ENCODE measurements around the gene NDUFS8. TPM values are rescaled to one million over a fixed set of nuclear protein-coding genes. Genes with fewer than 3 reads are reported as not detected.

The NDUFS8 gene
- total and polyA plus RNA-seq, 10 of the 15 experiments (the other 5 are each of a cell fraction or from before 2014, with no cell fraction given) = 17.6 to 308 (median 120) TPM

DNA sequence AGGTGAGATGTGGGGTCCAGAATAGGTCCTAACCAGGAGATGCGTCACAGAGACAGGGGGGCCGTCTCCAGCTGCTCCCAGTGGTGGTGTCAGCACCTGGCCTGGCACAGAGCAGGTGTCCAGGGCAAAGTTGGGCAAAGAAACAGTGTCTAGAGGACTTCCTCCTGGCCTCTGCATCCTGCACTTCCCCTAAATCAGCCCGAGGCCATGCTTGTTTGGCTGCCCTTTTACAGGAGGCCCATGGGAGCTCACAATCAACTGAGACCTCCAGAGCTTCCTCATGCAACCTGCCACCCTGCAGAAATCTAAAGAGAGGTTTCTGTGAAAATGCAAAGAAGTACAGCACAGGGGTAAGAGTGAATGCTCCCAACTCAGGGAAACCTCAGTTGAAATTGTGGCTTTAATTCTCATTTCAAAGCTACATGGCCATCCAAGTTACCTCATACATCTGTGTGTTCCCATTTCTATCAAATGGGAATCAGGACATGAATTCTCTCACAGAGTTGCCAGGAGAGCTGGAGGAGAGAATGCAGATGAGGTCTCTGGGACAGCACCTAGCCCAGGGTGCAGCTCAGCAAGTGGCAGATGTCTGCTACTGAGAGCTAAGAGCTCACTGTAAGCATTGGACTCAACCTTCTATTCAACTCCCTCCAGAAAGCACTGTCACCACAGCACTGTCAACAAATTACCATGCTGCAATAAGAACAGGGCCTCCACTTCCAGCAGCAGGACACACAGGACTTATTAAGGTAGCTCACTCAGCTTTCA is 41.0 kb downstream of the NDUFS8 start:
- FAIRE-seq (no peak), ATAC-seq (no peak), DNase-seq (ENCODE audit: low read depth, low spot score) (no peak)
- no peaks in the 10 kb centered on the region for H4K20me1 ChIP-seq (ENCODE audit: control insufficient read depth, insufficient read depth)
- peaks cover 20 to 34% of the 10 kb centered on the region in 2 experiments; a peak in 3 of 4 replicates for H3K36me3 ChIP-seq (ENCODE audit: control insufficient read depth in 2 of 2, insufficient read depth in 2 of 2, low read length in 1 of 2)
- H3K79me2 ChIP-seq (ENCODE audit: control insufficient read depth, insufficient read depth, low read length) = no peaks in the 10 kb centered on the region
- no TSS peak for BruUV-seq (replicated peaks)
- H3K9me3 ChIP-seq (replicated peaks; ENCODE audit: control insufficient read depth, insufficient read depth, low read length) = no peaks in the 10 kb centered on the region
- H3K4me3 ChIP-seq = no peak overlapping the region
- H2AFZ ChIP-seq (ENCODE audit: control insufficient read depth, low read depth, low read length) = no peak overlapping the region
- no peaks in the 10 kb centered on the region for H3K27me3 ChIP-seq (replicated peaks in 1 of 2; ENCODE audit: control insufficient read depth in 2 of 2, insufficient read depth in 2 of 2, low read length in 1 of 2)
- H3K4me2 ChIP-seq (ENCODE audit: control insufficient read depth, insufficient read depth) = no peak overlapping the region
- SMC1A ChIA-PET (ENCODE audit: uncharacterized antibody, unreplicated experiment) = interaction anchor here (1.2 to 1.8 kb wide), 3 partner anchors 11 to 25 kb away, joined by 3 to 7 read pairs (median 4); no protein-coding TSS in a partner anchor
- H3K9ac ChIP-seq (ENCODE audit: control insufficient read depth, insufficient read depth, low read length) = no peak overlapping the region
- H3K4me1 ChIP-seq (ENCODE audit: control insufficient read depth, insufficient read depth, low read length) = no peaks in the 10 kb centered on the region
- 55% methylated on average over 3 of the region's 3 CpGs for WGBS (ENCODE audit: insufficient coverage, insufficient replicate concordance, low lambda C conversion rate, missing lambda C conversion rate)
- no peak overlapping the region for H3K27ac ChIP-seq (ENCODE audit: control insufficient read depth, insufficient read depth)
- RAD21 ChIA-PET (ENCODE audit: unreplicated experiment) = no interaction called here
- intact Hi-C loops (cut with micrococcal nuclease; ENCODE audit: unreplicated experiment) = no loop called here
- POLR2A ChIA-PET = interaction anchor here (1.0 kb wide), 1 partner anchor 13 kb away, joined by 3 read pairs; no protein-coding TSS in a partner anchor
- in situ Hi-C loops (cut with MboI) = no loop called here
- CTCF ChIA-PET = no interaction called here
- TF ChIP-seq KAT2A (conservative IDR thresholded peaks at IDR 0.05; ENCODE audit: control insufficient read depth, low read depth, low read length) (no peak), BACH1 (IDR thresholded peaks at IDR 0.05; ENCODE audit: borderline replicate concordance) (no peak), ZNF384 (IDR thresholded peaks at IDR 0.05; ENCODE audit: borderline replicate concordance, low read depth, low read length) (no peak), NRF1 (conservative IDR thresholded peaks at IDR 0.05; ENCODE audit: low read depth, low read length) (no peak), IKZF1 (conservative IDR thresholded peaks at IDR 0.05) (no peak), POLR2A (IDR thresholded peaks at IDR 0.05; ENCODE audit: low read depth, low read length) (no peak), IRF4 (IDR thresholded peaks at IDR 0.05; ENCODE audit: low read depth, low read length) (no peak), SMARCA5 (IDR thresholded peaks at IDR 0.05) (no peak), CHD2 (IDR thresholded peaks at IDR 0.05; ENCODE audit: borderline replicate concordance, low read depth, low read length) (no peak), JUNB (IDR thresholded peaks at IDR 0.05) (no peak), ZSCAN29 (IDR thresholded peaks at IDR 0.05) (no peak), YY1 (IDR thresholded peaks at IDR 0.05; ENCODE audit: low read depth, low read length) (no peak), TCF3 (IDR thresholded peaks at IDR 0.05; ENCODE audit: borderline replicate concordance, insufficient read depth, low read depth, low read length) (no peak), SREBF1 (IDR thresholded peaks at IDR 0.05; ENCODE audit: low read length) (no peak), STAT1 (conservative IDR thresholded peaks at IDR 0.05) (no peak)
- TF ChIP-seq, protein P1, sequence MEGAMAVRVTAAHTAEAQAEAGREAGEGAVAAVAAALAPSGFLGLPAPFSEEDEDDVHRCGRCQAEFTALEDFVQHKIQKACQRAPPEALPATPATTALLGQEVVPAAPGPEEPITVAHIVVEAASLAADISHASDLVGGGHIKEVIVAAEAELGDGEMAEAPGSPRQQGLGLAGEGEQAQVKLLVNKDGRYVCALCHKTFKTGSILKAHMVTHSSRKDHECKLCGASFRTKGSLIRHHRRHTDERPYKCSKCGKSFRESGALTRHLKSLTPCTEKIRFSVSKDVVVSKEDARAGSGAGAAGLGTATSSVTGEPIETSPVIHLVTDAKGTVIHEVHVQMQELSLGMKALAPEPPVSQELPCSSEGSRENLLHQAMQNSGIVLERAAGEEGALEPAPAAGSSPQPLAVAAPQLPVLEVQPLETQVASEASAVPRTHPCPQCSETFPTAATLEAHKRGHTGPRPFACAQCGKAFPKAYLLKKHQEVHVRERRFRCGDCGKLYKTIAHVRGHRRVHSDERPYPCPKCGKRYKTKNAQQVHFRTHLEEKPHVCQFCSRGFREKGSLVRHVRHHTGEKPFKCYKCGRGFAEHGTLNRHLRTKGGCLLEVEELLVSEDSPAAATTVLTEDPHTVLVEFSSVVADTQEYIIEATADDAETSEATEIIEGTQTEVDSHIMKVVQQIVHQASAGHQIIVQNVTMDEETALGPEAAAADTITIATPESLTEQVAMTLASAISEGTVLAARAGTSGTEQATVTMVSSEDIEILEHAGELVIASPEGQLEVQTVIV (IDR thresholded peaks at IDR 0.05; ENCODE audit: borderline replicate concordance, partially characterized antibody) = no peak
- TF ChIP-seq, protein P2, sequence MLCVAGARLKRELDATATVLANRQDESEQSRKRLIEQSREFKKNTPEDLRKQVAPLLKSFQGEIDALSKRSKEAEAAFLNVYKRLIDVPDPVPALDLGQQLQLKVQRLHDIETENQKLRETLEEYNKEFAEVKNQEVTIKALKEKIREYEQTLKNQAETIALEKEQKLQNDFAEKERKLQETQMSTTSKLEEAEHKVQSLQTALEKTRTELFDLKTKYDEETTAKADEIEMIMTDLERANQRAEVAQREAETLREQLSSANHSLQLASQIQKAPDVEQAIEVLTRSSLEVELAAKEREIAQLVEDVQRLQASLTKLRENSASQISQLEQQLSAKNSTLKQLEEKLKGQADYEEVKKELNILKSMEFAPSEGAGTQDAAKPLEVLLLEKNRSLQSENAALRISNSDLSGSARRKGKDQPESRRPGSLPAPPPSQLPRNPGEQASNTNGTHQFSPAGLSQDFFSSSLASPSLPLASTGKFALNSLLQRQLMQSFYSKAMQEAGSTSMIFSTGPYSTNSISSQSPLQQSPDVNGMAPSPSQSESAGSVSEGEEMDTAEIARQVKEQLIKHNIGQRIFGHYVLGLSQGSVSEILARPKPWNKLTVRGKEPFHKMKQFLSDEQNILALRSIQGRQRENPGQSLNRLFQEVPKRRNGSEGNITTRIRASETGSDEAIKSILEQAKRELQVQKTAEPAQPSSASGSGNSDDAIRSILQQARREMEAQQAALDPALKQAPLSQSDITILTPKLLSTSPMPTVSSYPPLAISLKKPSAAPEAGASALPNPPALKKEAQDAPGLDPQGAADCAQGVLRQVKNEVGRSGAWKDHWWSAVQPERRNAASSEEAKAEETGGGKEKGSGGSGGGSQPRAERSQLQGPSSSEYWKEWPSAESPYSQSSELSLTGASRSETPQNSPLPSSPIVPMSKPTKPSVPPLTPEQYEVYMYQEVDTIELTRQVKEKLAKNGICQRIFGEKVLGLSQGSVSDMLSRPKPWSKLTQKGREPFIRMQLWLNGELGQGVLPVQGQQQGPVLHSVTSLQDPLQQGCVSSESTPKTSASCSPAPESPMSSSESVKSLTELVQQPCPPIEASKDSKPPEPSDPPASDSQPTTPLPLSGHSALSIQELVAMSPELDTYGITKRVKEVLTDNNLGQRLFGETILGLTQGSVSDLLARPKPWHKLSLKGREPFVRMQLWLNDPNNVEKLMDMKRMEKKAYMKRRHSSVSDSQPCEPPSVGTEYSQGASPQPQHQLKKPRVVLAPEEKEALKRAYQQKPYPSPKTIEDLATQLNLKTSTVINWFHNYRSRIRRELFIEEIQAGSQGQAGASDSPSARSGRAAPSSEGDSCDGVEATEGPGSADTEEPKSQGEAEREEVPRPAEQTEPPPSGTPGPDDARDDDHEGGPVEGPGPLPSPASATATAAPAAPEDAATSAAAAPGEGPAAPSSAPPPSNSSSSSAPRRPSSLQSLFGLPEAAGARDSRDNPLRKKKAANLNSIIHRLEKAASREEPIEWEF (IDR thresholded peaks at IDR 0.05; ENCODE audit: insufficient replicate concordance, low read depth, low read length) = no peak

Measured in GM12878 (cell line).